Breast epithelium (tissue), 3 donors: ENCODE measurements around the gene VPS9D1.

Source experiments
- CTCF ChIP-seq, 3 donors: fragments of 450-650 bp; IDR thresholded peaks; one replicate each; pipeline ENCODE4 v1.5.1; 2016 to 2017; ENCODE audit warnings: antibody characterized with exemption in 3 of 3, mild to moderate bottlenecking in 3 of 3, moderate library complexity in 3 of 3
- POLR2A ChIP-seq: fragments of 450-650 bp; IDR thresholded peaks from one replicate; pipeline ENCODE4 v1.6.1; 2016; ENCODE audit warnings: antibody characterized with exemption, mild to moderate bottlenecking, moderate library complexity
- POLR2AphosphoS5 ChIP-seq, 3 donors: sonication (generic); formaldehyde crosslinking; IDR thresholded peaks; one replicate each; pipeline ENCODE4 v1.6.1; 2017; ENCODE audit warnings: antibody characterized with exemption in 3 of 3

GRCh38 chr16:89738538-89739317 lies 18.0 kb upstream of the VPS9D1 start:
- TF ChIP-seq POLR2A (no peak), CTCF (IDR thresholded peaks at IDR 0.05) (no peak), POLR2AphosphoS5 (IDR thresholded peaks at IDR 0.05) (no peak)
